ES-I3 (cell line): ENCODE results near the gene NIPBL.

Experiments used
- H3K36me3 ChIP-seq: 2 replicates; pipeline ENCODE4 v1.6.1; 2013; ENCODE audit warnings: mild to moderate bottlenecking, low read length, control low read depth, moderate library complexity; ENCODE audit not compliant: insufficient read depth
- H3K4me1 ChIP-seq: 2 replicates; pipeline ENCODE4 v1.6.1; 2013; ENCODE audit warnings: mild to moderate bottlenecking, control low read depth, low read length; ENCODE audit not compliant: insufficient read depth
- H3K9ac ChIP-seq: 2 replicates; pipeline ENCODE4 v1.6.1; 2013; ENCODE audit warnings: low read depth, mild to moderate bottlenecking, low read length, moderate library complexity
- H3K9me3 ChIP-seq: 2 replicates; pipeline ENCODE4 v1.6.1; 2013; ENCODE audit warnings: mild to moderate bottlenecking, low read length, moderate library complexity; ENCODE audit not compliant: control insufficient read depth, insufficient read depth

Gene NIPBL

DNA sequence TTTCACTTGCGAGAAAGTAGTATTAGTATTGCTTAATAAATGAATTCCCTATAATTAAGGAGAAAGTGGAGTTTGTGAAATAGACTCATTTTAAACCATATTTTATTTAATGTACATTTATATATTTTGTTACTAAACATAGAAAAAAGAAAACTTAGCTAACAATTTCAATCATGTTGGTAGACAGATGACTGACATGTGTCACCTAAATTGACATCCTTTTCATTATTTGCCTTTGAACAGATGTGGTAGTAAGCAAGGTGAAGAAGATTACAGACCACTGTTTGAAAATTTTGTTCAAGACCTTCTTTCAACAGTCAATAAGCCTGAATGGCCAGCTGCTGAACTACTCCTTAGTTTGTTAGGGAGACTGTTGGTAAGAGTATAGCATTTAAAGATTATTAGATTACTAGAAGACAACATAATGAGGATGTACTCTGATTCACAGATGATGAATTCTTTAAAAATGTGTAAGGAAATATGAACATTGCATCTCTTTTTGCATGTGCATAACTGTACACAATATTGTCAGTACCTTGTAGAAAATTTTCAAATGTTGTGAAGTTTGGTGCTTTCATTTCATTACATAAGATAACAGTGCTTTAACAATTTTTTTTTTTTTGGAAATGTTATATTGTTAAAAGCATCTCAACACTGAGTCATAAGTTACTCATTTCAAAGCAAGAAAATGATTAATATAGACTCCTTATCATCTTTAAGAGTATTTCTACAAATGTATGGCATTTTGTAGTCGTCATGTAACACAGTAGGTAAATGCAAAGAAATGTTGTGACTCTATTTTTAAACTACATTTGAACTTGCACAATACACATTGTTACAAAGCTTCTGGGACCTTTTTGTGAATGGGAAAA, 139.5 kb downstream of the NIPBL start:
- Histone ChIP-seq H3K4me1 (no peaks in the 10 kb centered on the region), H3K36me3 (peaks cover 9% of the 10 kb centered on the region; the same call in 1 of the 2 replicates), H3K9ac (no peak overlapping the region), H3K9me3 (no peaks in the 10 kb centered on the region)

DNA sequence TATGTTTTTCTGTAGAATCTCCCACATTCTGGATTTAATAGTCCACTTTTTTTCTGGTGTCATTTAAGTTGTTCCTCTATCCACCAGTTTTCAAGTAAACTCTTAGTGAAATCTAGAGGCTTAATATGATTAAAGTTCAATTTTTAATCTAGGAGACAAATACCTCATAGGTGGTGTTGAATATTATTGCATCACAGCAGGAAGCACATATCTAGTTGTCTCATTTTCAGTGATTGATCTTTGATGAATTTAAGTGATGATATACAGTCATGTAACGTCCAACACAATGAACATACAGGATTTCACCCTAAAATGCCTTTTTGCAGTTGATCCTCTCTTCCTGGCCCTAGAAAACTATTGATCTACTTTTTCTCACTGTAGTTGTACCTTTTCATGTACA, 152.3 kb downstream of the NIPBL start:
- Histone ChIP-seq H3K9me3 (no peaks in the 10 kb centered on the region), H3K9ac (no peak overlapping the region), H3K4me1 (no peaks in the 10 kb centered on the region), H3K36me3 (no peaks in the 10 kb centered on the region)

DNA sequence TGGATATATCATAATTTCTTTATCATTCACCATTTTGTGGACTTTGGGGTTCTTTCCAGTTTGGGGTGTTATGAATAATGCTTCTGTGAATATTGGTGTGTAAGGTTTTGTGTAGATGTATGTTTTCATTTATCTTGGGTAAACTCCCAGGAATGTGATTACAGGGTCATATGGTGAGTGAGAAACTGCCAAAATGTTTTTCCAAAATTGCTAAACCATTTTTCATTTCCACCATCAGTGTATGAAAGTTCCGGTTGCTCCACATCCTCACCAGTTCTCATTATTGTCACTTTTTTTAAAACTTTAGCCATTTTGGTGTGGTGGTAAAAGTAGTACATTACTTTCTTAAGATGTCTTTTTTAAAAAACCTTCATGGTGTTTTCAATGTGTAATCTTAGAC, 152.9 kb downstream of the NIPBL start:
- Histone ChIP-seq H3K36me3 (no peaks in the 10 kb centered on the region), H3K9me3 (no peaks in the 10 kb centered on the region), H3K4me1 (no peaks in the 10 kb centered on the region), H3K9ac (no peak overlapping the region)

DNA sequence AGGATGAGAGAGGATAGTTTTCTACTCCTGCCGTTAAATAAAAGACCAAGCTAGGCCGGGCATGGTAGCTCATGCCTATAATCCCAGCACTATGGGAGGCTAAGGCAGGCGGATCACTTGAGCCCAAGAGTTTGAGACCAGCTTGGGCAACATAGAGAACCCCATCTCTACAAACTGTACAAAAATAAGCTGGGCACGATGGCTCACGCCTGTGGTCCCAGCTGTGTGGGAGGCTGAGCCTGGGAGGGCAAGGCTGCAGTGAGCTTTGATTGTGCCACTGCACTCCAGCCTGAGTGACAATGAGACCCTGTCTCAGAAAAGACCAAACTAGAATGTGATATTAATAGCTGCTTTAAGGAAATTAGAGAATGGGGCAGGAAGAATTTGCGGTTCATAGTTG, 158.4 kb downstream of the NIPBL start:
- H3K4me1 ChIP-seq: no peaks in the 10 kb centered on the region

DNA sequence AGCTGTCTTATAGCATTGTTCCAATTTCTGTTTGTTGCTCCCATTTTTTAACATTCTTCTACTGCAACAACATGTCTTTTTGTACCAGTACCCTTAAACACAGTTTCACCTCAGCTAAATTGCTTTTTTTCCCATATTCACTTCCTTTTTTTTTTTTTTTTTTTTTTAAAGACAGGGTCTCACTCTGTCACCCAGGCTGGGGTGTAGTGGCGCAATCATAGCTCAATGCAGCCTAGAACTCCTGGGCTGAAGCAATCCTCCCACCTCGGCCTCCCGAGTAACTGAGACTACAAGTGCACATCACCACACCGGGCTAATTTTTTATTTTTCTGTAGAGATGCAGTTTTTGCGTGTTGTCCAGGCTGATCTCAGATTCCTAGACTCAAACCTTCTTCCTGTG, 161.3 kb downstream of the NIPBL start:
- no peak overlapping the region for H3K9ac ChIP-seq
- no peaks in the 10 kb centered on the region for H3K4me1 ChIP-seq
- H3K9me3 ChIP-seq: no peaks in the 10 kb centered on the region
- no peaks in the 10 kb centered on the region for H3K36me3 ChIP-seq

More for the DNA sequence above, 158.4 kb downstream of the NIPBL start:
- Histone ChIP-seq H3K9ac (no peak overlapping the region), H3K9me3 (no peaks in the 10 kb centered on the region), H3K36me3 (no peaks in the 10 kb centered on the region)

DNA sequence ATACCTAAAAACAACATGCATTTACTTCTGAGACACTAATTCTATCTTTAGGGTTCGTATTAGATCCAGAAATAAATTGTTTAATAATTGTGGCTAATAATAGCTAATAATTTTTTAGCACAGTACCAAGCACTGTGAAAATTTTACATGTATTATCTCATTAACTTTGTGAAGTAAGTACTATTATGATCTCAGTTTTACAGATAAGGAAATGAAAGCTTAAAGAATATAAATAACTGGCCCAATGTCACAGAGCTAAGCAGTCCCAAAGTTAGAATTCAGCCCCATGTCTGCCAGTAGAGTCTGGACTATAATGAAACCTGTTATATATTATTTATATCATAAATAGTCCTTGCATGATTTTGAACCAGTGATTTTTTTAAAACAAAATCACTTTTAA, 163.3 kb downstream of the NIPBL start:
- no peak overlapping the region for H3K9ac ChIP-seq
- H3K36me3 ChIP-seq: no peaks in the 10 kb centered on the region
- H3K9me3 ChIP-seq: no peaks in the 10 kb centered on the region
- H3K4me1 ChIP-seq: no peaks in the 10 kb centered on the region

DNA sequence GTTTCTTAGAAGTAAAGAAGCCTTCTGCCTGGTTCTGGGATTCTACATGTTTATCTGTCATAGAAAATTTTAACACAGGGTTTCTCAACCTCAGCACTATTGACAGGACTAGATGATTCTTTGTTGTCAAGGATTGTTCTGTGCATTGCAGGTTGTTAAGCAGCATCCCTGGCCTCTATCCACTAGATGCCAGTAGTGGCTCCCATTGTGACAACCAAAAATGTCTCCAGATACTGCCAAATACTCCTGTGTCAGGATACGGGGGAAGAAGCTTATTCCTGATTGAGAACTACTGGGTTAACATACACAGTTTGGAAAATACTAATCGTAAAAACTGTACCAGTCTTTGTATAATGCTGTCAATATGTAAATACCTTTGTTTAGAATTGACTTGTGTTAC, 167.1 kb downstream of the NIPBL start:
- Histone ChIP-seq H3K9ac (no peak overlapping the region), H3K4me1 (no peaks in the 10 kb centered on the region), H3K36me3 (peaks cover 4% of the 10 kb centered on the region; the same call in 1 of the 2 replicates), H3K9me3 (no peaks in the 10 kb centered on the region)

DNA sequence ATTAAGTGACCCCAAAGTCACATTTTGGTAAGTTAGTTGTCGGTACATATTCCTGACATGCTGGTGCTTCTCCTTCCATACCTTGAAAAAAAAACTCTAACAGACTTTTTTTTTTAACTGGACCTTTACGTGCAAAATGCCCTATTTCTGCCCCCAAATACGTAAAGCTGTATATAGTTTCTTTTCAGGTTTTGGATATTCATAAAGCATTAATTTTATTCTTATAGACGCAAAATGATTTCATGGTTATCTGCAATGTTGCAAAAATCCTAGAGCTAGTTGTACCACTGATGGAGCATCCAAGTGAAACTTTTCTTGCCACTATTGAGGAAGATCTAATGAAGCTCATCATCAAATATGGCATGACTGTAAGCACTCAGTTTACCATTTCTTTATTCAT, 167.6 kb downstream of the NIPBL start:
- peaks cover 8% of the 10 kb centered on the region for H3K36me3 ChIP-seq
- H3K9me3 ChIP-seq: no peaks in the 10 kb centered on the region
- H3K9ac ChIP-seq: no peak overlapping the region
- H3K4me1 ChIP-seq: no peaks in the 10 kb centered on the region

DNA sequence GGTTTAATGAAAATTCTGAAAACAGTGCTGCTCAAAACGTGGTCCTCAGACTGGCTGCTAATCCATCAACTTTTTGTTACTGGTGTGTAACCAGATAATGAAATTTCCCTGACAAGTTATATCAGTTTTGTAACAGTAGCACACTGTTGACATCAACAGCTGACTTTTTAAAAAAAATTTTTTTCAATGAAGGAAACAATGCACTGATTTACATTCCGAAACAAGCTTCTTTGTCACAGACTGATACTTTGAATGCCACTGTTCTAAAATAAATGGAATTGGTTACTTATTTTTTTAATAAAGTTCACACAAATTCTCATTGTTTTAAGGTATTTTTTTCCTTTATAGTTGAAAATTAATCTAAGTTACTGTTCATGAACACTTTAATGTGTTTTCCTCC, 169.1 kb downstream of the NIPBL start:
- peaks cover 8% of the 10 kb centered on the region for H3K36me3 ChIP-seq
- H3K9ac ChIP-seq: no peak overlapping the region
- no peaks in the 10 kb centered on the region for H3K9me3 ChIP-seq
- no peaks in the 10 kb centered on the region for H3K4me1 ChIP-seq

DNA sequence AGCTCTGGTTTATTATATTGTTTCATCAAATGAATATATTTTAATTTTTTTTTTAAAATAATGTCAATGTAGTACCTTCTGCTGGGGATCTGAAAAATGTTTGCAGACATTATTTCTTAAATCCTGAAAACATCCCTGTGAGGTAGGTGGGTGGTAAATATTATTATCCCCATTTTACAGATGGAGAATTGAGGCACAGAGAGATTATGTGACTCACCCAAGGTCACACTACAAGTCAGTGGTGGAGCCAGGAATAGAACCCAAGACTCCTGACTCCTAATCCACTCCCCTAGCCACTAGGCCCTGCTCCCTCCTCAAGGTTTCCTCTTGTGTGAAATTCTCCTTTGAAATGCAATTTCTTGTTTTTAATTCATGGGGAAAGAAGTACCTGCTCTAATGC, 171.4 kb downstream of the NIPBL start:
- Histone ChIP-seq H3K9me3 (no peaks in the 10 kb centered on the region), H3K36me3 (peaks cover 8% of the 10 kb centered on the region), H3K4me1 (no peaks in the 10 kb centered on the region), H3K9ac (no peak overlapping the region)

DNA sequence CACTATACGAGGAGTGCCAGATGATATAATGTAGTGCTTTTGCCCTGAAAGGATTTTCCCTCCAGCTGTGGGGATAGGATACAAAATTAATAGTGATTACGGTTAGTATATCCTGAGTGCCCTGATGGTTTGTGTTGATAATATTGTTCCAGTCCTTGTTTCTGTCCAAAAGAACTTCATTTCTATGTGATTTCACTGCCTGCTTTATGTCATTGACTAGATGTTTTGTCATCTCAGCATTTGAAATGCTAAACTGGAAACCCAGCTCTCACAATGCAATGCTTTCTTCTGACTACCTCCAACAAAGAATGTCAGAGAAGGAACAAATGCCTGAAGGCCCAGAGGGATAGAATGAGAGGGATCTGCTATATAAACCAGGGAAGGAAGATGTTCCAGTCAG, 177.8 kb downstream of the NIPBL start:
- Histone ChIP-seq H3K9me3 (no peaks in the 10 kb centered on the region), H3K36me3 (no peaks in the 10 kb centered on the region), H3K9ac (no peak overlapping the region), H3K4me1 (no peaks in the 10 kb centered on the region)

DNA sequence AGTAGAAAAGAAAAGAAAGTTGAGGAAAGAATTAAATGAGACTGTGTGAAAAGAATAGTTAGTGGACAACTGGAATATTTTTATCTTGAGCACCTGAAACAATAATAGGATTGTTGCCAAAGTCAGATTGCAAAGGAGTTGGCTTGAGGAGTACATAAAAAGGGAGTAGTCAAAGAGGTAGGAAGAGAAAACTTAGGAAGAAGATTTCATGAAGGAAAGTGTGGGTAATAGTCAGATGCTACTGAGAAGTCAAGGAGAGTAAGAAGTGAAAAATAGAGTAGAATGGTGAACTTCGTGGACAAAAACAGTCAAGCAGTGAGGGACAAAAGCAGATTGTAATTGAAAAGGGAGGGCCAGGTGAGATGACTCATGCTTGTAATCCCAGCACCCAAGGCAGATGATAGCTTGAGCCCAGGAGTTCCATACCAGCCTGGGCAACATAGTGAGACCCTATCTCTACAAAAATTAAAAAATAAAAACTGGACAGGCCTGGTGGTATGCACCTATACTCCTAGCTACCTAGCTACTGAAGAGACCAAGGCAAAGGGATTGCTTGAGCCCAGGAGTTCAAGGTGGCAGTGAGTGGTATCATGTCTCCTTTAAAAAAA, 178.9 kb downstream of the NIPBL start:
- H3K36me3 ChIP-seq: peaks cover 6% of the 10 kb centered on the region; the same call in 1 of the 2 replicates
- no peak overlapping the region for H3K9ac ChIP-seq
- H3K9me3 ChIP-seq: no peaks in the 10 kb centered on the region
- no peaks in the 10 kb centered on the region for H3K4me1 ChIP-seq

DNA sequence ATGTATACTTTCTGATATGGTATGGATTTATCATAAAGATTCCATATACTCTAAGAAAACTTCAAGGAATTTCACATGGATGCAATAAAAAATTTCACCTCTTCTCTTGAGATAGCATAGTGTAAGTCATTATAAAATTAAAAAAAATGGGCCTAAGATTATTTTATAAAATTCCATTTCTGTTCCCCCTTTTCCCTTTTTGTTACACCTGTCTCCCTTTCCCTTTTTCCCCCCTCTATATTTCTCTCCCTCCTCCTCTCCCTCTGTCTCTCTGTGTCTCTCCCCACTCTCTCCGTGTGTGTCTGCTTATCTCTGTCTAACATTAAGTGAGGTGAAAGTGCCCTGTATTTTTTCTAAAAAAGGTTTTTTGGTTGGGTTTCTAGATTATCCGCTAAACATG, 180.2 kb downstream of the NIPBL start:
- Histone ChIP-seq H3K9ac (no peak overlapping the region), H3K36me3 (peaks cover 6% of the 10 kb centered on the region; the same call in 1 of the 2 replicates), H3K4me1 (no peaks in the 10 kb centered on the region), H3K9me3 (no peaks in the 10 kb centered on the region)

DNA sequence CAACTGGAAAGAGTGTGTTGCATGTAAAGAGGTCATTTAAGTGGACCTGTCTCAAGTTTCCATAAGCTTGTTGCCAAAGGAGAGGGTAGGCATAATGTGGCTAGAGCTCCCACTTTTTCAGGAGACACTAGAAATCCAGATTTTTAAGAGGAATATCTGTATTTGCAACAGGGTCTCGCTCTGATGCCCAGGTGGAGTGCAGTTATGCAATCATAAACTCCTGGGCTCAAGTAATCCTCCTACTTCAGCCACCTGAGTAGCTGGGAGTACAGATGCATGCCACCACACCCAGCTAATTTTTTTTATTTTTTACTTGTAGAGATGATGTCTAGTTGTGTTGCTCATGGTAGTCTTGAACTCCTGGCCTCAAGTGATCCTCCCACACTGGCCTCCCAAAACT, 183.5 kb downstream of the NIPBL start:
- Histone ChIP-seq H3K9me3 (no peaks in the 10 kb centered on the region), H3K4me1 (no peaks in the 10 kb centered on the region), H3K9ac (no peak overlapping the region), H3K36me3 (peaks cover 6% of the 10 kb centered on the region)

DNA sequence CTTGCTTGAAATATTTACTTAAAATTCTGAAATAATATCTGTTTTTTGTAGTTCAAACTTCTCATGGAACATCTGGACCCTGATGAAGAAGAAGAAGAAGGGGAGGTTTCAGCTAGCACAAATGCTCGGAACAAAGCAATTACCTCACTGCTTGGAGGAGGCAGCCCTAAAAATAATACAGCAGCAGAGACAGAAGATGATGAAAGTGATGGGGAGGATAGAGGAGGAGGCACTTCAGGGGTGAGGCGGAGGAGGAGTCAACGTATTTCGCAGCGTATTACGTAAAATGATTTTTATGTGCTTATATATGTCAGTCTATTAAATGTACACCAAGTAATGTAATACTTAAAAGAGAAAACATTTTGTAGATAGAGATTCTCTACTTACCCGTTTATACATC, 187.2 kb downstream of the NIPBL start:
- Histone ChIP-seq H3K4me1 (no peaks in the 10 kb centered on the region), H3K9ac (no peak overlapping the region), H3K9me3 (no peaks in the 10 kb centered on the region), H3K36me3 (peaks cover 6% of the 10 kb centered on the region)
